IPS-11a (cell line): ENCODE measurements around the gene GARNL3.

Experiments used
- H3K4me3 ChIP-seq: one replicate; pipeline ENCODE4 v1.5.1; 2013; ENCODE audit warnings: low read depth, low read length, control low read depth

GARNL3 gene

GRCh38 chr9:127397646-127398274, 133.2 kb downstream of the GARNL3 start:
- peak overlapping the region; percentile 81 for H3K4me3 ChIP-seq

GRCh38 chr9:127398275-127398647, 133.7 kb downstream of the GARNL3 start:
- H3K4me3 ChIP-seq, result peak overlapping the region; percentile 81

- no peak overlapping the region for H3K4me3 ChIP-seq
These were observed 134.3 kb downstream of the GARNL3 start for GRCh38 chr9:127398715-127399400.

- no peak overlapping the region for H3K4me3 ChIP-seq
These were observed 135.2 kb downstream of the GARNL3 start for GRCh38 chr9:127399736-127400269.

GRCh38 chr9:127402401-127403090, 138.0 kb downstream of the GARNL3 start:
- no peak overlapping the region for H3K4me3 ChIP-seq

- H3K4me3 ChIP-seq, result no peak overlapping the region
These were observed 139.1 kb downstream of the GARNL3 start for GRCh38 chr9:127403507-127404192.

- no peak overlapping the region for H3K4me3 ChIP-seq
These were observed 140.1 kb downstream of the GARNL3 start for GRCh38 chr9:127404631-127405030.

- no peak overlapping the region for H3K4me3 ChIP-seq
These were observed 141.0 kb downstream of the GARNL3 start for GRCh38 chr9:127405344-127406125.

- no peak overlapping the region for H3K4me3 ChIP-seq
These were observed 142.4 kb downstream of the GARNL3 start for GRCh38 chr9:127406799-127407491.

GRCh38 chr9:127407492-127407843, 142.9 kb downstream of the GARNL3 start:
- H3K4me3 ChIP-seq, result no peak overlapping the region

- H3K4me3 ChIP-seq, result no peak overlapping the region
These were observed 146.5 kb downstream of the GARNL3 start for GRCh38 chr9:127411122-127411521.

- no peak overlapping the region for H3K4me3 ChIP-seq
These were observed 150.6 kb downstream of the GARNL3 start for GRCh38 chr9:127415141-127415540.

GRCh38 chr9:127415657-127416056, 151.1 kb downstream of the GARNL3 start:
- H3K4me3 ChIP-seq, result no peak overlapping the region

- no peak overlapping the region for H3K4me3 ChIP-seq
These were observed 152.8 kb downstream of the GARNL3 start for GRCh38 chr9:127417131-127418036.

- H3K4me3 ChIP-seq, result no peak overlapping the region
These were observed 153.5 kb downstream of the GARNL3 start for GRCh38 chr9:127418037-127418471.

GRCh38 chr9:127419348-127419747, 154.8 kb downstream of the GARNL3 start:
- H3K4me3 ChIP-seq, result no peak overlapping the region

GRCh38 chr9:127421057-127421456, 156.5 kb downstream of the GARNL3 start:
- H3K4me3 ChIP-seq, result no peak overlapping the region

- no peak overlapping the region for H3K4me3 ChIP-seq
These were observed 157.7 kb downstream of the GARNL3 start for GRCh38 chr9:127422133-127422782.
